ENCODE measurements around the gene NEDD8. TPM values are rescaled to one million over a fixed set of nuclear protein-coding genes. Genes with fewer than 3 reads are reported as not detected.

Gene NEDD8
- polyA plus RNA-seq, 2 donors, result 116 to 220 TPM

Other genes with a start within 250 kb of the NEDD8 start
- gene DHRS4L2, start 243.4 kb downstream of the NEDD8 start, polyA plus RNA-seq, result 10 to 100 TPM; 32.9 to 43.5 TPM
- 1 to 10 TPM in 1 of 2 donors, under 1 TPM in 1; 0.55 to 2.3 TPM for gene CARMIL3, start 180.4 kb downstream of the NEDD8 start, polyA plus RNA-seq
- under 1 TPM in 1 of 2 donors, not detected in 1; 0.06 TPM for gene CPNE6, start 160.8 kb downstream of the NEDD8 start, polyA plus RNA-seq
- gene PCK2, start 138.1 kb downstream of the NEDD8 start, polyA plus RNA-seq, result 10 to 100 TPM; 10.1 to 29.2 TPM
- 10 to 100 TPM; 21.5 to 41.6 TPM for gene DCAF11, start 117.6 kb downstream of the NEDD8 start, polyA plus RNA-seq
- gene NRL, start 117.4 kb downstream of the NEDD8 start, polyA plus RNA-seq, result 1 to 10 TPM in 1 of 2 donors, under 1 TPM in 1; 0.86 to 1.4 TPM
- gene FITM1, start 101.7 kb downstream of the NEDD8 start, polyA plus RNA-seq, result 1 to 10 TPM in 1 of 2 donors, under 1 TPM in 1; 0.60 to 1.1 TPM
- gene PSME1, start 96.2 kb downstream of the NEDD8 start, polyA plus RNA-seq, result 100 to 1,000 TPM; 146 to 198 TPM
- gene EMC9, start 90.8 kb downstream of the NEDD8 start, polyA plus RNA-seq, result 10 to 100 TPM; 24.5 to 26.6 TPM
- 100 to 1,000 TPM; 143 to 233 TPM for gene PSME2, start 85.8 kb downstream of the NEDD8 start, polyA plus RNA-seq
- gene RNF31, start 84.9 kb downstream of the NEDD8 start, polyA plus RNA-seq, result 10 to 100 TPM; 27.4 to 70.6 TPM
- gene IRF9, start 71.1 kb downstream of the NEDD8 start, polyA plus RNA-seq, result 10 to 100 TPM; 35.0 to 43.5 TPM
- 1 to 10 TPM; 3.9 to 10.0 TPM for gene REC8, start 60.3 kb downstream of the NEDD8 start, polyA plus RNA-seq
- gene IPO4, start 43.6 kb downstream of the NEDD8 start, polyA plus RNA-seq, result 10 to 100 TPM; 12.3 to 23.5 TPM
- 10 to 100 TPM; 10.0 to 25.8 TPM for gene TM9SF1, start 36.9 kb downstream of the NEDD8 start, polyA plus RNA-seq
- gene TSSK4, start 26.7 kb downstream of the NEDD8 start, polyA plus RNA-seq, result under 1 TPM in 1 of 2 donors, not detected in 1; 0.10 TPM
- 10 to 100 TPM; 37.0 to 65.7 TPM for gene CHMP4A, start 18.9 kb downstream of the NEDD8 start, polyA plus RNA-seq
- 10 to 100 TPM; 12.1 to 12.8 TPM for gene MDP1, start 16.3 kb downstream of the NEDD8 start, polyA plus RNA-seq
- 10 to 100 TPM; 24.5 to 35.0 TPM for gene GMPR2, start 562 bp upstream of the NEDD8 start, polyA plus RNA-seq
- 10 to 100 TPM; 49.2 to 49.8 TPM for gene TINF2, start 10.3 kb upstream of the NEDD8 start, polyA plus RNA-seq
- gene TGM1, start 30.8 kb upstream of the NEDD8 start, polyA plus RNA-seq, result 100 to 1,000 TPM; 609 to 890 TPM
- 100 to 1,000 TPM; 117 to 135 TPM for gene RABGGTA, start 39.2 kb upstream of the NEDD8 start, polyA plus RNA-seq
- gene DHRS1, start 67.4 kb upstream of the NEDD8 start, polyA plus RNA-seq, result 10 to 100 TPM; 92.6 to 97.6 TPM
- gene NOP9, start 67.5 kb upstream of the NEDD8 start, polyA plus RNA-seq, result 10 to 100 TPM in 1 of 2 donors, 1 to 10 TPM in 1; 9.3 to 10.8 TPM
- 10 to 100 TPM; 24.3 TPM for gene CIDEB, start 75.6 kb upstream of the NEDD8 start, polyA plus RNA-seq
- gene LTB4R2, start 77.8 kb upstream of the NEDD8 start, polyA plus RNA-seq, result 10 to 100 TPM; 11.6 to 30.4 TPM
- 10 to 100 TPM; 63.3 to 73.6 TPM for gene LTB4R, start 79.1 kb upstream of the NEDD8 start, polyA plus RNA-seq
- 10 to 100 TPM; 10.2 to 23.3 TPM for gene ADCY4, start 102.7 kb upstream of the NEDD8 start, polyA plus RNA-seq
- gene RIPK3, start 107.6 kb upstream of the NEDD8 start, polyA plus RNA-seq, result 10 to 100 TPM; 13.3 to 14.4 TPM
- 10 to 100 TPM; 20.9 to 25.6 TPM for gene NFATC4, start 135.8 kb upstream of the NEDD8 start, polyA plus RNA-seq
- gene NYNRIN, start 166.6 kb upstream of the NEDD8 start, polyA plus RNA-seq, result 1 to 10 TPM; 4.8 to 5.6 TPM
- under 1 TPM; 0.75 to 0.86 TPM for gene CBLN3, start 197.3 kb upstream of the NEDD8 start, polyA plus RNA-seq
- 10 to 100 TPM; 20.8 to 24.4 TPM for gene KHNYN, start 197.6 kb upstream of the NEDD8 start, polyA plus RNA-seq
- 10 to 100 TPM; 38.1 to 39.8 TPM for gene SDR39U1, start 210.4 kb upstream of the NEDD8 start, polyA plus RNA-seq

All from esophagus (tissue), 2 donors.